GM19328 (cell line): Measurements from ENCODE around the gene CBLC.

Experiments used
- ATAC-seq: cut with Tn5 transposase; IDR thresholded peaks from one replicate; pipeline ENCODE4 v1.9.1; 2021; ENCODE audit warnings: mild to moderate bottlenecking, moderate library complexity; ENCODE audit not compliant: unreplicated experiment

Gene CBLC

DNA sequence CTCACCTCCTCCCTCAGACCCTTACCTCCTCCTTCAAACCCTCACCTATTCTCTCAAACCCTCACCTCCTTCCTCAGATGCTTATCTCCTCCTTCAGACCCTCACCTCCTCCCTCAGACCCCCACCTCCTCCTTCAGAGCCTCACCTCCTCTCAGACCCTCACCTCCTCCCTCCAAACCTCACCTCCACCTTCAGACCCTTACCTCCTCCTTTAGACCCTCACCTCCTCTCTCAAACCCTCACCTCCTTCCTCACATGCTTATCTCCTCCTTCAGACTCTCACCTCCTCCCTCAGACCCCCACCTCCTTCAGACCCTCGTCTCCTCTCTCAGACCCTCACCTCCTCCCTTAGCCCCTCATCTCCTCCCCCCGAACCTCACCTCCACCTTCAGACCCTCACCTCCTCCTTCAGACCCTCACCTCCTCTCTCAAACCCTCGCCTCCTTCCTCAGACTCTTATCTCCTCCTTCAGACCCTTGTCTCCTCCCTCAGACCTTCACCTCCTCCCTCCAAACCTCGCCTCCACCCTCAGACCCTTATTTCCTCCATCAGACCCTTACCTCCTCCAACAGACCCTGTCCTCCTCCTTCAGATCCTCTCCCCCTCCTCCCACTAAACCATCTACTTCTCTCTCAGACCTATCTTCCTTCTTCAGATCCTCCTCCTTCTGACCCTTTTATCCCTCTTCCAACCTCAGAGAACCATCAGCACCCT, 31.6 kb upstream of the CBLC start:
- ATAC-seq = no peak

DNA sequence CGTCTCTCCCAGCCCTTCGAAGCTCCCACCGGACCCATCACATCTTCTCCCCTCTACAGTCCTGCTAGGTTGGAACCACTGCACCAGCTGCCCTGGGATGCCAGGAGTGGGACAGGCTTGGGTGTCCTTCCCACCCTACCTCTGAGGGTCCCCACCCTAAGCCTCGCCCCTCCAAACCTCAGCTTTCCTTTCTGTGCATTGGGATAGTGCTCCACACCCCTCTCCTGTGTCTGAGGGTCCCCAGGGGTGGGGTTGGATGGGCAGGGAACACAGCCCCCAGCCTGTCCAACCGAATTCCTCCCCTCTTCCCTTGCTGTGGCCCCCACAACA, 31.1 kb upstream of the CBLC start:
- no peak for ATAC-seq

DNA sequence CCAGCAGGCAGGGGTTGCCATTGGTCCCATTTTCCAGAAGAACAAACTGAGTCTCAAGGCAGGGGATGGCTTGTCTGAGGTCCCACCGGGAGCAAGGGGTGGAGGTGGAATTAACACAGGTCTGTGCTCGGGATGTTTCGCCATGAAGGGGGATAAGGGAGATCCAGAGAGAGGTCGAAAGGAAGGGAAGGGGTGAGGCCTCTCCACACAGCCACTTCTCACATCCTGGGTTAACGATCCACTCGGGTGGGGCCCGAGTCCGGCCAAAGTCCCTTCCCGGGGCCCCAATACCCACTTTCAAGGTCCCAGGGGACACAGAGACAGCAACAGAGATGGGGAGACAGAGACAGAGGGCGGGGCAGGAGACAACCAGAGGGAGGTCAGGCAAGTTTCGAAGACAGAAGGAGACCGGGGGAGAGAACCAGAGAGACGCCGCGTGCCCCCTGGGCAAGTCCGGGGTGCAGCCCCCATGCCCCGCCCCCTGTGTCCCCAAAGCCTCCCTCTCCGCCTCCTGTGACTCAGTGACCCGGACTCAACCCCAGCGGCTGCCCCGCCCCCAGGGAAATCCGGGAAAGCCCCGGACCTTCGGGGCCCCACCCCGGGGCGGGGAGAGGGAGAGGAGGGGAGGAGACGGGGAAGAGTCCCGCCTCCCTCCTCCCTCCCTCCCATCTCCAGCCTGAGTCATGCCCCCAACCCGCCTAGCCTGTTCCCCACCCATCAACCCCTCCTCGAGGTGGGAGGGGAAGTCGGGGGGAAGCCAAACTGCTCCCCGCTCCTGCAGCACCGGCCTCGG, 30.5 kb upstream of the CBLC start:
- no peak for ATAC-seq

DNA sequence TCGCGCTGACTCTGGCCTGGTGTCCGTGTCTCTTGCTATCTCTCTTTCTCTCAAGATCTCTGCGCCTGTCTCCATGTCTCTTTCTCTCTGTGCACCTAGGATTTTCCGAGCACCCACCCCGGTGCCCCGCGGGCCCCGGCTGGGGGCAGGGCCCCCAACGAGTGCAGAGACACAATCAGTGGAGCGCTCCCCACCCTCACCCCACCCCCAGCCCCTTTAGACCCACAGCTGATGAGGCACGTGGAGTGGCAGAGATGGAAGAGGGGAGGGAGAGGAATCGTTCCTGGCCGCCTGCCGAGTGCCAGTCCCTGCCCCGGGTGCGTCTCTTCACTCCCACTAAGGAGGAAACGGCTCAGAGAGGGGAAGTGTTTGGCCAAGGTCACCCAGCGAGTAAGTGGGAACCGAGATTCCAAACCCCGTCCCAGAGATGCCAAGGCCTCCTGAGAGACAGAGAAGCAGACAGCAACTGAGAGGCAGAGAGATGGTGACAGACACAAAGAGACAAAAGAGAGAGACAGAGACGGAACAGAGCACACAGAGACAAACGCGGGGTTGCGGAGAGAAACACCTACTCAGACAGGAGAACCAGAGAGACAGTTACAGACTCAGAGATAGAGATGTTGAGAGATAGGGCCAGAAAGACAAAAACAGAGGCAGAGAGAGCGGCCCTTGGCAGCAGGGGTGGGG, 29.8 kb upstream of the CBLC start:
- no peak for ATAC-seq

DNA sequence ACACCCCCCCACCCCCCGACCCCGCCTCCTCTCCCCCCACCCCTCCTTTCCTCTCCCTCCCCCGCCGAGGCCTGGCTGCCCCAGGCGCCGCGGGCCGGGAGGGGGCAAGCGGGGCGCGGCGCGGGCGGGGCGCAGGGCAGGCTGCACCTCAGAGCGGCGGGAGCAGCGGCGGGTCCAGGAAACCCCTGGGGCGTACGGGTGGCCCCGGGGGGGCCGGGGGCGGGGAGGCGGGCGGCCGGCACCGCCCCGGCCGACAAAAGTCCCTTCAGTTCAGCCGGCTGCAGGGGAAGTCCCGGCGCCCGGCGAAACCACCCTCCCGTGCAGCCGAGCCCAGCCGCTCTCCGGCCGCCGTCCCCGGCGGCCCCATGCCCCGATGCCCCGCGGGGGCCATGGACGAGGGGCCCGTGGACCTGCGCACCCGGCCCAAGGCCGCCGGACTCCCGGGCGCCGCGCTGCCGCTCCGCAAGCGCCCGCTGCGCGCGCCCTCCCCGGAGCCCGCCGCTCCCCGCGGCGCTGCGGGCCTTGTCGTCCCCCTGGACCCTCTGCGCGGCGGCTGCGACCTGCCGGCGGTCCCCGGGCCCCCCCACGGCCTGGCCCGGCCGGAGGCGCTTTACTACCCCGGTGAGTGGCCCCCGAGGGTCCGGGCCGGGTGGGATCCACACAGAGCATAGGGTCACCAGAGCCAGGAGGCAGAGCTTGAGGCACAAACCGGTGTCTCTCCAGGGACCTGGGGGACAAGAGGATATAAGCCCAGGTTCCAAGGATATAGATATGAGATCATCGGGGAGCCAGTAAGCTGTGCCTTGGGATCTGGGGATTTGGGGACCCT, 29.1 kb upstream of the CBLC start, which contains the start of gene BCL3:
BCL3 (plus strand) TSS at position 283 of the 829 bp plus-strand sequence; CDS start at position 366, 83 bp downstream.
- ATAC-seq = no peak

DNA sequence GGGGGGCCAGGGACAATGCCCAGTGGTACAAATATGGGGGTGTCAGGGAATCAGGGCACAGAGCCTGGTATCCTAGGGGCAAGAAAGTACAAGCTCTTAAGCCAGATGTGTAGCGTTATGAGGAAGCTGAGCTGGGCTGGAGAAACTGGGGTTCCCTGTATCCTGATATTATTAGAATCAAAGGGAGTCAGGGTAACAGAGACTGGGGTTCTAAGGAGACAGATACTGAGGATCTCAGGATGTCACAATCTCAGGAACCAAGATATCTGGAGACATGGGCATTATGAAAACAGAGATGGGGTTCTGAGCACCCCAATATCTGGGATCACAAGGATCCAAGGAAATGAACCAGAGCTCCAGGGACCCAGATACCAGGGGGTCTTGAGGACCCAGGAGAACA, 28.4 kb upstream of the CBLC start:
- ATAC-seq = no peak

DNA sequence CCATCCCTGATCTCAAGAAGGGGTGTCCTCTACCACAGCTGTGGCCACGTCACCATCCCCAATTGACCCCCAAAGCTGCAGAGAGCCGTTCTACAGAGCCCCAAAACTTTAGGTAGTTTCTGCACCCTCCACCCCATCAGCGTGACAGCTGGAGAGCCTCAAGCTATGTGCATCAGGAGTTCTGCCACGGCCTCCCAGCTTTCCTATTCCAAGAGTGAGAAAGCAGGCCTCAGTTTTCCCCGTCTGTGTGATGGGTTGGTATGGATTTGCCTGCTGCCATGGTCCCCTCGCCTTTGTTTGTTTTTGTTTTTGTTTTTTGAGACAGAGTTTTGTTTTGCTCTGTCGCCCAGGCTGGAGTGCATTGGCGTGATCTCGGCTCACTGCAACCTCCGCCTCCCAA, 27.7 kb upstream of the CBLC start:
- no peak for ATAC-seq

DNA sequence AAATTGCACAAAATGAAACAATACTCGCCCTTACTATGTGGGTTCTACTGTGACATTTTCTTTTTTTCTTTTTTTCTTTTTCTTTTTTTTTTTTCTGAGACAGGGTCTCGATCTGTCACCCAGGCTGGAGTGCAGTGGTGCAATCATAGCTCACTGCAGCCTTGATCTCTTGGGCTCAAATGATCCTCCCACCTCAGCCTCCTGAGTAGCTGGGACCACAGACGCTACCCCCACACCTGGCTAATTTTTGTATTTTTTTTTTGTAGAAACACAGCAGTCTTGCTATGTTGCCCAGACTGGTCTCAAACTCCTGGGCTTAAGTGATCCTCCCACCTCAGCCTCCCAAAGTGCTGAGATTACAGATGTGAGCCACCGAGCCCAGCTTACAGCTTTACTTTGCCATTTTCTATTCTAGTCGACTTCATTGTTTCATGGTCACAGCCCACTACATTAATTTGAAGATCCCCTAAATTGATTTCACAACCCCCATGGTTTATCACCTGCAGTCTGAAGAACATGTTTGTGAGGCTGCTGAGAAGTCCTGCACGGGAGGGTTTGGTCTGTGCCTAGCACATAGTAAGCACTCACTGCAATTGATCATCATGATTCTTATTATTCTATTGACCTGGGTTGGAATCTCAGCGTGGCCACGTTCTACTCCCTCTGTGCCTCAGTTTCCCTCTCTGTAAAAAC, 25.4 kb upstream of the CBLC start:
- no peak for ATAC-seq

DNA sequence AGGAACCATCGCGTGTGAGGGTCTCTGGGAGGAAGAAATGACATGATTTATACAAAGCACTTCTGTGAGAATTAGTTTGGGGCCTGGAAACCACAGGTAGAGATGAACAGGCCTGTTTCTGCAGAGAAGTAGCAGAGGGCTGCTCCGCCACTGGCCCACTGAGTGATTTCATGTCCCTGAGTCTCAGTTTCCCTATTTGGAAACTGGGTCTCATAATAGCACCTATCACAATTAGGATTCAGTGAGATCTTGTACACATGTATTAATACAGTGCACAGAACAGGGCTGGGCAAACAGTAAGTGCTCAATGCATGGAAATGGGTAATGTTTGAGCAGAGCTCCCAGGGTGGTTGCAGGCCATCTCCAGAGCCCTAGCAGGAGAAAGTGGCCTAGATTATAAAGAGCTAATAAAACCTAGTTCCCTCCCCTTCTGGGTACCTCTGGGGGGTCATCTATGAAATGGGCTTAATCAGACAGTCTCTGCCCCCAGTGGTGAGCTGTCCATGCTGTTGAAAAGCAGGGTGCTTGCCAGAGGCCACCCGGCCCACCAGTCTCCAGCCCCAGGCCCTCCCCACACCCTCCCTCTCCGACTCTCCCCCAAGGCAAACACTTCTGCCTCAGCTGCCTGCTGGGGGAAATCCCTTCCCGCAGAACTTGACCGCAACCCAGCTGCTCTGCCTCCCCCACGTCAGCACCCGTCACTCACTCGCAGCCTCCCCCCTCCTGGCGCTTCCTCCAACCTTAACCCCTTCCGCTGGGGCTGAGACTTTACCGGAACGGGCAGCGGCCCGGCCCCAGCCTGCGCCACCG, 24.7 kb upstream of the CBLC start:
- ATAC-seq = peak; percentile 76

DNA sequence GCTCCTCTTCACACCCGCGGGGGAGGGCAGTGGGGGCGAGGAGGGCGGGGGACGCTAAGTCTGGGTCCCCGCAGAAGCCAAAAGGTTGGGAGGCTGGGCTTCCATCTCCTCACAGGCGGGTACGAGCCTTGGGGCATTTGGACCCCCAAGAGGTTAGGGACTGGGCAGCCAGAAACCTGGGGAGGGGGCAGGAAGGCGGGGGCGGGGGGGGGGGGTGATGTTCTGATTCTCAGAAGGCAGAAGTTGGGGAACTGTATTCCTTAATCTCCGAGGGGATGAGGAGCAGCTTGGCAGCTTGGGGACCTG, 24.1 kb upstream of the CBLC start:
- ATAC-seq = no peak

DNA sequence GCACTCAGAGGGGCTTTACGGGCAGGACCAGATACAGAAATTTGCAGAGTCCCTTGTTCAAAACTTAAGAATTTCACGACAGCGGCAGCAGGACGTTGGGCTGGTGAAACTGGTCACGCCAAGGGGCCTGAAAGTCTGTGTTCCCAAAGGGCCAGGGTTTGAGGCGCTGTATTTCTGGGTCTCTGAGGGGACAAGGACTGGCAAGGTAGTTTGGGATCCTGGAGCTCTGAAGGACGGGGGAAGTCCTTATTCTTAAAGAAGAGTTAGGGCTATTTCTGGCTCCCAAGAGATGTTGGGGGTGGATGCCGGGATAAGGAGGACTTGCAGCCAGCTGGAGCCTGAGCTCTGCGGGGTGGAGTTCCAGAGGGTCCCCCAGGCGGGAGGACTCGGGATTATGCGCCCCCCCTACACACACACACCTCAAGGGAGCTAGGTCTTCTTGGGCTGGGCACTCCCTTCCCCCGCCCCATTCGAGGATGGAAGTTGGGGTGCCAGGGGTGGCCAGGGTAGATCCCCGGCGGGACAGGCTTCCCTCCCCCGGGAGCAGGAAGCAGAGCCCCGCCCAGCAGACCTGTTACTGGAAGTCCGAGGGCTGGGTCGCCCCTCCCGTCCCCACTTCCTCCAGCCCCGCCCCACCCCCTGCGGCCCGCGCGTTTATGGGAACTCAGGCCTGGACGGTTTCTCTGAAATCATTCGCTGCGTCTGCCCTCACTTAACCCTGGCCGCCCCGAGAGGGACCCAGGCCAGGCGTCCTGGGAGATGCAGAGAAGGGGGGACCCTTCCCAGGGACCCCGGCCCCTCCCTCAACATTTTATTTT, 23.5 kb upstream of the CBLC start:
- ATAC-seq = no peak

DNA sequence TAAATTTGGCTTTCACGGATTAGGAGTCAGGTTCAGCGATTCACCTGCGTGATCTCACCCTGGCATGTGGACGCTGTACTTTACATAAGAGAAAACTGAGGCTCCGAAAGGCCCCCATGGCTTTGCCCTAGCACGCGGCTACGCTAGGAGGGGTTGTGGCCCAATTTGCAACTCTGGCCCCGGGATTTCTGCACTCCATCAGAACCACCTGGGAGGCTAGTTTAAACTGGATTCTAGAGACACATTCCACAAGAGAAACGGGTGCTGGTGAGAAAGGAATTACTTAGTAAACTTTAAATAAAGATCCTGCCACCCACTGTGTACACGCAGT, 23.0 kb upstream of the CBLC start:
- no peak for ATAC-seq

DNA sequence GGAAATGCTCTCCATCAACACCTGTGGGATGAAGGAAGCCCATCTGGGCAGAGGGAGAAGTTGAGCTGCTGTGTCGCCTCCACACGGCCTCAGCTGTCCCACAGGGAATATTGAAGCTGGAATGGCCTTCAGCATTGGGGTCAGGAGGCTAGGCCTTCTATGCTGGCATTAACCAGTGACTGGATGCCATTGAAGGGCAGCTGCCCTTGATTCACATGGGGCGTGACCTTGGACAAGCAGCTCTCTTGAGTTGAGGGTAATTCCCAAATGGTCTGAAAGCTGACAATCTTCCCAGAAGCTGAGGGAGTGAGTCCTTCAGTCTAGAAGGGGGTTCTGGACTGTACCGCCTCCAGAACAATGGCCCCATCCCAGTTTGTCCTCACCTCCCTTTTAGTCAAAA, 22.5 kb upstream of the CBLC start:
- ATAC-seq = no peak

DNA sequence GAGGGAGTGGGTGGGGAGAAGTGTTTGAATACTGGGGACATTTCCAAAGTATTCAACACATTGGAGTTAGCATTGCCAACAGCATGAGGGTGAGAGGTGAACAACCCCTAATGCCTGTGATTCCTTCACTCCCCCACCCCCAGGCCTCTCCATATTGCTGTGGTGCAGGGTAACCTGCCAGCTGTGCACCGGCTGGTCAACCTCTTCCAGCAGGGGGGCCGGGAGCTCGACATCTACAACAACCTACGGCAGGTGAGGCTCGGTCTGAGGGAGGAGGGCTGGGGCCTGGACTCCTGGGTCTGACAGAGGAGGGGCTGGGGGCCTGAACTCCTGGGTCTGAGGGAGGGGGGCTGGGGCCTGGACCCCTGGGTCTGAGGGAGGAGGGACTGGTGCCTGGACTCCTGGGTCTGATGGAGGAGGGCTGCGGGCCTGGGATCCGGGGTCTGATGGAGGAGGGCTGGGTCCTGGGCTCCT, 21.6 kb upstream of the CBLC start:
- no peak for ATAC-seq

DNA sequence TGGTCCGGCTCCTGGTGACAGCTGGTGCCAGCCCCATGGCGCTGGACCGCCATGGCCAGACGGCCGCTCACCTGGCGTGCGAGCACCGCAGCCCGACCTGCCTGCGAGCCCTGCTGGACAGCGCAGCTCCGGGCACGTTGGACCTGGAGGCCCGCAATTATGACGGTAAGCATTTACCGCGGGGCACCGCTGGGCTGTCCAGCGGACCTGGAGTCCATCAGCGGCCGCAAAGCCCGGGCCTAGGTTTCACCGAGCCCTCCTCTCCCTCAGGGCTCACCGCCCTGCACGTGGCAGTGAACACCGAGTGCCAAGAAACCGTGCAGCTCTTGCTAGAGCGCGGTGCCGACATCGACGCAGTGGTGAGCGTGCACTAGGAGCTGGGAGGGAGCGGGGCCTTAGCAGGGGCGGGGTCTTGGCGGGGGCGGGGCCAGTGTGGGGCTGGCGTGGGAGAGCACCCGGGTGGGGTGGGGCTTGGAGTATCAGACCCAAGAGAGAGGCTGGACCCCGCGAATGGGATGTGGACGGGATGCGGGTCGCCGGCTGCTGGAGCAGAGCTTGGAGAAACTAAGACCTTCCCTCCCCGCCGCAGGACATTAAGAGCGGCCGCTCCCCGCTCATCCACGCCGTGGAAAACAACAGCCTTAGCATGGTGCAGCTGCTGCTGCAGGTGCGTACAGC, 20.5 kb upstream of the CBLC start:
- no peak for ATAC-seq

DNA sequence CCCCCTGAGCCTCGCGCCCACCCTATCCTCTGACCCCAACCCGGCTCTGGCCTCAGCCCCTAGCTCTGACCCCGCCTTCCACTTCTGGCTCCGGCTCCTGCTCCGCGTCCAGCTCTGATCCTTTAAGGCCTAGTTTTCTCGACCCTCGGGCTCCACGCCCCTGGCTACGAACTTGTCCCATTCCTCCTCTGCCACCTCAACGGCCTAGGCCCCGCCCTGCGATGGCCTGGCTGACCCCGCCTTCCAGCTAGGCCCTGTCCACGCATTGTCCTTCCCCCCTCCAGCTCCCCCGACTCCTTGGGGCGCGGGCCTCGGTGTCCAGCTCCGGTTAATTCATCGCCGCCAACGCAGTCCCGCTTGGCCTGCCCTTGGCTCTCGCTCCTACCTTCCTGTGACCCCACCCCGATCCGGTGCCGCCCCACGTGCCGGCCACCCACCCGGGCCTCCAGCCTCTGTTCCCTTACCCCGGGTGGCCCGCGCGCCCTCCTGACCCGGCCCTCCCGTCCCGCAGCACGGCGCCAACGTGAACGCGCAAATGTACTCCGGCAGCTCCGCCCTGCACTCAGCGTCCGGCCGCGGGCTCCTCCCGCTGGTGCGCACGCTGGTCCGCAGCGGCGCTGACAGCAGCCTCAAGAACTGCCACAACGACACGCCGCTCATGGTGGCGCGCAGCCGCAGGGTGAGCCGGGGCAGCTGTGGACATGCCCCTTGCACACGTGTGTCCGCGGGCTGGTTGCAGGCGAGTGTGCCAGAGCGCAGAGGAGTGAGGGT, 19.8 kb upstream of the CBLC start:
- ATAC-seq = no peak

DNA sequence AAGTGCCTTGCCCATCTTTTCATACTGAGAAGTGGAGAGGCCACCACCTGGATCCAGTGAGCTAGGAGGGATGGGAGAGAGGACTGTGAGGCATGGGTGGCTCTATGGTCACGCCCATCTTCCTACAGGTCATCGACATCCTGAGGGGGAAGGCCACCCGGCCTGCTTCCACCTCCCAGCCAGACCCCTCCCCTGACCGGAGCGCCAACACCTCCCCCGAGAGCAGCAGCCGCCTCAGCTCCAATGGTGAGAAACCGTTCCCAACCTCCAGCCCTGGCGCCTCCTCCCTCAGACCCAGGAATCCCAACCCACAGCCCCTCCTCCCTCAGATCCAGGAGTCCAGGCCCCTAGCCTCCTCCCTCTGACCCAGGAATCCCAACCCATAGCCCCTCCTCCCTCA, 19.1 kb upstream of the CBLC start:
- ATAC-seq = no peak
